Endothelial cell of hepatic sinusoid (primary cell): Measurements from ENCODE around the gene PTPRD.

Source experiments
- in situ Hi-C: cut with HindIII; loops from 2 replicates; pipeline ENCODE4 v1.10.0; 2017; ENCODE audit warnings: low sequenced_read_pairs

PTPRD gene

DNA sequence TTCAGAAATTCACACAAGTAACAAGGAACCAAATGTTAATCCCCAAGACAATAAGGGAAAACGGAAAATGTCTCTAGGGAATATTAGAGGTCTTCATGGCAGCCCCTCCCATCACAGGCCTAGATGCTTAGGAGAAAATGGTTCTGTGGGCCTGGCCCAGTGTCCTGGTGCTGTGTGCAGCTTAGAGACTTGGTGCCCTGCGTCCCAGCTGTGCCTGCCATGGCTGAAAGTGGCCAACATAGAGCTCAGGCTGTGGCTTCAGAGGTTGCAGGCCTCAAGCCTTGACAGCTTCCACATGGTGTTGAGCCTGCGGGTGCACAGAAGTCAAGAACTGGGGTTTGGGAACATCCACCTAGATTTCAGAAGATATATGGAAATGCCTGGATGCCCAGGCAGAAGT, 942.3 kb downstream of the PTPRD start:
- in situ Hi-C loops = no loop called here

DNA sequence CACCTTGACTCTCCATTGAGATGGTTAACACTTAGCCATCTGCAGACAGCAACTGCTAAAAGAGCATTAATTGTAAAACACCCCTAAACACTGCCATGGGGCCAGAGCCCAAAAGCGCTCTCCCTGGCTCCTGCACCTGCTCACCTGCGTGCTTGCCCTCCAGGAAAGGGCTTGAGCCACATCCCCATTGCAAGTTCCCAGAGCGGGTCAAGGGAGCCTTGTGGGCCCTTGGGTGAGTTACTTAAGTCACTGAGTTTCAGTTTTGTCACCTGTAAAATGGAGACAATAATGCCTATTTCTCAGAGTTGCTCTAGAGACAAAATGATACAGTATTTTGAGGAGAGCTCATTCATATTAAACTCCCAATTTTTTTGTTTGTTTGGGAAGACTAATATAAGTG, 967.8 kb downstream of the PTPRD start:
- in situ Hi-C loops = no loop called here

DNA sequence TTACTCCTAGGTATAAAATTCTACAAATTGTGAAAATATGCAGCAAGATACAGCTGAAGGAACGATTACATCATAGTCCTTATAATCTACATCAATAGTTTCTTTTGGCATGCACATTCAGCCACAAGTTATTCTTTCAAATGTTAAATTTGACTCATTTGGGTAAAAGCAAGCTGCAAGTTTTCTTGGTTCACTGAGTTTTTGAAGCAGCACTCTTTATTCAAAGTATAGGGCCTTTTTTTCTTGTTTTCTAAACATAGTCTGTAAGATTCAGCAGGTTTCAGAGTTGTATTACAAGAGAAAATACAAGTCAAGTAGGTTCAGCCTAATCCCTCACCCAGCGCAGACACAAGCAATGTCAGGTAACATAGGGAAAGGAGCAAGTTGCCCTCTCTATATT, 981.5 kb downstream of the PTPRD start:
- in situ Hi-C loops = no loop called here

DNA sequence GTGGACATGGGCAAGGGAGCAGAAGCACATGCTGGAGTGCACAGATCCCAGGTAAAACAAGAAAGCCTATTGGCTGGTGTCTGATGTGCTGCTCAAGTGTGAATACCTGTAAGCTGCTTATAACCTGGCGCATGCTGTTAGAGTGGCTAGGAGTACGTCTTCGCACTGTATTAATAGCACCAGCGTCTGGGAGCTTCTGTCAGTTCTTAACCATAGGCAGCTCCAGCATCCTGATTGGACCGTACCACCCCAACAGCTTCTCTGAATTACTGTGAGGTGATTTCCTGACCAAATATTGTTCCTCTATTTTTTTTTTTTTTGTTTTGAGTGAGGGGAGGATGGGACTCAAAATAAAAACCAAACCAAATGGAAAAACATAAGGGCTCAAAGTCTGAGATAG, 987.6 kb downstream of the PTPRD start:
- in situ Hi-C loops = no loop called here

DNA sequence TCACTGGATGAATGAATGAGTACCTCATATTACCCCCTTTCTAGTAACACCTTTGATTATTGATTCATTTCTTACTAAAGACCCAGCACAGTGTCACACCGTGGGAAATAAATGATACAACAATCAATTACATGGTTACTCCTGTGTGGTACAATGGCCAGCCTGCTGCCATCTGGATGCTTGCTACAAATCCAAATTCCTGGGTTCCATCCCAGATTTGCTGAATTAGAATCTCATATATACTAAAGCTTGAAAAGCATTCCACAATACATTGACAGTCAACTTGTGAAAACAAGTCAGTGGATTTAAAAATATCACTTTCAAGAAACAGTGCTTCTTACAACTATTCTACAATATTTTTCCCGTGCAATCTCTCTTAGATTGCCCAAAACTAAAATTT, 989.3 kb downstream of the PTPRD start:
- in situ Hi-C loops = no loop called here

DNA sequence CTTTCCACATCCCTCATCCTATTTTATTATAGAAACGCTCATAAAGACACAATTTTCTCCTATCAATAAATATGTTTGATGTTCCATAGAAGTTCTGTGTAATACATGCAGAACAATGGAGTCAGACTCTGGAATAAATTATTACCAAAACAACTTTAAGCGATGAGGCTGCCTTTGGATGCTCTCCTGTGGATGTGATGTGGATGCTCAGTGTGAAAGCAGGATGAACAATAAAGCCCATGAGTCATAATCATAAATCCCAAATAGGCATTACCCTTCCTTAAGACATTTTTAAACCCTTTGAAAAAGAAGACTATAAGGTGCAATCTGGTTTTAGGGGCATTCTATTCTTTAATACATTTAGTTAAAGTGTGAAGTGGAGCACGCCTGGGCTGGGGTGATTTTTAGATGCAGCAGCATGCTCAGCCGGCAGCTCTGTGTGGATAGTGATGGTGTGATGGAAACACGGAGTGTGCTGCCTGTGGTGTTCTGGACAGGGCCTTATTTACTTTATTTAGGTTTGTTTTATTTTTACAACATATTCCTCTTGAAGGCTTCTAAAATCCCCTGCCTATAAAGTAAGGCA, 991.4 kb downstream of the PTPRD start:
- in situ Hi-C loops = no loop called here

DNA sequence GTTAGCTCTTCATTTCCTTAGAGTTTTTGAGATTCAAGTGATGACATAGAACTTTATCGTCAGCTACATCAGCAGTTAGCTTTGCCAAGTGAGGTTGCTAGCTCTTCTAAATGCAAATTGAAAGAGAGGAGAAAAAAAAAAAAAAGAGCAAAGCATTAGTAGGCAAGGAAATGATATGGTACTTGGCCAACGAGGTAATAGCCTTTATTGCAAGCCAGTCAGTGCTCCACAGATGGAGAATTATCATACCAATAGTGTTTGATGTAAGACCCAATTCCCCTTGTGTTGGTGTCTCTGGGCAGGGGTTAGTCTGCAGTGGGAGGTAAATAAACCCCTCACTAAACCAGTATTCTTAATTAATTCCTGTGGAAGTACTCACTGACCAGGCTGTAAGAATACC, 992.1 kb downstream of the PTPRD start:
- in situ Hi-C loops = no loop called here

DNA sequence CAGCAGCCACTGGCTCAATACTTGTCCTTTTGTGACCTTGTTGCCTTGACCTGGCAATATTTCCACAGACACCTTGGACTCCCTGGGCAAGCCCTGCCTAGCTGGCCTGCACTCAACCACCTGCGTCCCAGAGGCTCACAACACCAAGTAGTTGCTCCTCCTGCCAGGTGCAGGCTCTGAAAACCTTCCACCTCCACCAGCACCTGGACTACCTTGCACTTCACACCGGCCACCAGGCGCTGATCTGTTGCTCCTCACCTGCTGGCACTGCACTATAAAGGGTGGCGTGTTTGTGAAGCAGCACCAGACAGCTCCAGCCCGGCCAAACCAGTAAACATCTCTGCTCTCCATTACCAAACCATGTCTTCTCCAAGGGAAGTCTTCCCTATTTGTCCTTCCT, 997.7 kb downstream of the PTPRD start:
- in situ Hi-C loops = no loop called here

DNA sequence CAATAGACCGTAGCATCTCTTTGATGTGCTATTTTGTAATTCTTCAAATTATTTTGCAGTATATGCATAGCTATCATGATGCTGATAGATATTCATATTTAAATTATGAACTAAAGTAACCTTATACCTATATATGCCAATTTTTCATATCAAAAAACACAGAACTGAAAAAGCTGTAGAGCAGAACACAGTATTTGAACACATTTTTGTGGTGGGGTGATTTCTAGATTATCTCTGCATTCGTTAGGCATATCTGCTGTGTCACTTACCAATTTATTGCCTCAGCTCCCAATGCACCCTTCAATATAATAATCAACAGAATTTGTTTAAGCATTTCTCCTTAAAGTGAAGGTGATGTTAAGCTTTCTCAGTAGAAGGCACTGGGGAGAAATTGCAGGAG, 998.2 kb downstream of the PTPRD start:
- in situ Hi-C loops = no loop called here

DNA sequence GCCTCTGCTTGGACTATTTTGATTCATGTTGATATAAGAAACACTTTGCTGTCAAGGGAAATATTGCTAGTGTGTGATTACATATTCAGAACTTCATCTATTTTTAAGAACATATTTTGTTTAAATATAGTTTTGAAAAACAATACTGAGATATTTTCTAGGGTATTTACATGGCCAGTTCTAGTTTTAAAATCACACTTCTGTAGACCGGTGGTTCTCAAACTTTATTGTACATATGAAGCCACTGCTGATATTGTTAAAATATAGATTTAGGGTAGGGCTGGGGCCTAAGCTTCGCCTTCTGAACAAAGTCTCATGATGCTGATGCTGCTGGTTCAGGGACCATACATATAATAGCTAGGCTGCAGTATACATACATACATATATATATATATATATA, 1000.0 kb downstream of the PTPRD start:
- in situ Hi-C loops = no loop called here

DNA sequence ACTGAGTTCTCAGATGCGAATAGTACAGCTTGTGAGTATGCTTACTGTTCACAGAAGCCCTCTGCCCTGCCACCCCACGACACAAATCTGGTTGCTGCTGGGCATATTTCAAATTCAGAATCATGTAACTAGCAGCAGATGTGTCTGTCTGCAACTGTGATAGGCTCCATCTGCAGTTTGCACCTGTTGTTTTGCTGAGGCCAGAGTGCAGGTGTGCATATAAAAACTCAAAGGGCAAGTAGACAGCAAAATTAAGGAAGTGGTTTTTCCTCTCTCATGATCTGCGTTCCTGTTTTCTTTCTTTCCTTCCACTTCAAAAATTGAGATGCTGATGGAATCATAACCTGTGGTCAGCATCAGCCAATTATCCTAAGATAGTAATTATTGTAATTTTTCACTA, 1000.5 kb downstream of the PTPRD start:
- in situ Hi-C loops = no loop called here

DNA sequence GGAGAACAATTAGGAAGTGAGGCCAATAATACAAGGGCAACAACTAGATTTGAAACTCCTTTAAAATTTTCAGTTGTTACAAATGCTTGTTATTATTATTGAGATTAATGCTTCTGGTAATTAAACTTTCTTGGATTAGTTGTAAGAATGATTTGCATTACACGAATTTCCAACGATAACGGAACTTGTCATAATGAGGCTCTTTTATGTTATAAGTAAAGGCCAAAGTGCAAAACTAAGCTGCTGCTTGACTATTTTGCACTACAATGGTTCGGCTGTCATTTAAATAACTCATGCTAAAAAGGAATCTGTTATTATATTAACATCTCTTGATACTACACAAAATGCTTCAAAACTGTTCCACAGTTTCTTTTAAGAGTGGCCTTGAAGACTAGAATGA, 1007.1 kb downstream of the PTPRD start:
- in situ Hi-C loops = no loop called here

DNA sequence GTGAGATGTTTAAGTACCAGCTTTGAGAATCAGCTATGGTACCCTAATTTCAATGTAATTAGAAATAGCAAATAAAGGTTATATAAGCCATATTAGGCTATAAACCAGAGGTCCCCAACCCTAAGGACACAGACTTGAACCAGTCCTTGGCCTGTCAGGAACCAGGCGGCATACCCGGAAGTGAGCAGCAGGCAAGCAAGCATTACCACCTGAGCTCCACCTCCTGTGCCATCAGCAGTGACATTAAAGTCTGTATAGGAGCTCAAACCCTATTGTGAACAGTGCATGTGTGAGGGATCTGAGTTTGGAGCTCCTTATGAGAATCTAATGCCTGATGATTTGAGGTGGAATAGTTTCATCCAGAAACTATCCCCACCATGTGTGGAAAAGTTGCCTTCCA, 1009.5 kb downstream of the PTPRD start:
- in situ Hi-C loops = no loop called here

DNA sequence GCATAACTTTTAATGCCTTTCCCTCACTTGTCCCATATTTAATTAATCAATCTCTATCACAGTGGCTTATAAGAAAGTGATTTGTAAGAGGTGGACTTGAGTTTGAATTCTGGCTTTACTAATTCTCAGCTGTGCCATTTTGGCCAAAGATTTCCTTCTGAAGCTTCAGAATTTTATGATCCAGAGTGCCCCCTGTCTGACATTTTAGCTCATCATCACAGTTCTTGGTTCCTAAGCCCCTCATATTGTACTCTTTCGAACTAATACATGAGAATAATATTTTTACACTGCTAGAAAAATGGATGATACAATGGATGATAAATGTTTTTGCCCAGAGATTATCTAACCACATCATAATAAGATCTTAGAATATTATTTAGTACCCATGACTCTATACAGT, 1014.1 kb downstream of the PTPRD start:
- in situ Hi-C loops = no loop called here

DNA sequence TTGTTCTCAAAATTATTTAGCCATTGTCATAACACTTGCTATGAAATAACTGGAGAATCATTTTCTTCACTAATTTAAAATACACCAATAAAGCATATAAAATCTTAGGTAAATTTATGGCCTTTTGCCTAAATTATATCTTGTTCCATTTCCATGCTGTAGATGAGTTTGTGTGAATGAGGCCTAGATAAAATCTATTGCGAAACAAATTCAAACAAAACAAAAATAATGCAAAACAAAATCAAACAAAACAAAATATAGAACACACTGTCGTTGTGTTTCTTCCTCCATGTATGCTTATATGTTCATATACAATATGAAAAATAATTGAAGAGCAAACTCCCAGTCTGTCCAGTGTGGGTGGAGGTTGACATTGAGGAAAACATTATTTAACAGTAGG, 1020.7 kb downstream of the PTPRD start:
- in situ Hi-C loops = no loop called here

DNA sequence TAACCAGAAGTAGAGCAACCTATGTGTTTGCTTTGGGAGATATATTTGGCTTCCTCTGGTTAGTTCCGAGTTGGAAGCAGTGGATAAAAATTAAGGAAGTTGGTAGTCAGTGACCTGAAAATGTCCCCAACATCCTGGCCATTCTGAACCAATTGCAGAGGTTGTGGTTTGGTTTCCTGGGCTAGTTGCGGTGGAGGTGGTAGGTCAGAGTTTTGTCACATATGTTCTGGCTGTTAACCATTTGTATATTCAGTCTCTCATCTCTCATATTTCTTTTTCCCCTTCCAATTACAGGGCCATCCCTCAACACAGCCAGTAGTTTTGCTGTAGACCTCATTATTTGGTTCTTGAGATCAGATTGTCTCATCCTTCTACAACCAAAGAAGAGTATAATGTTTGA, 1026.9 kb downstream of the PTPRD start:
- in situ Hi-C loops = no loop called here

DNA sequence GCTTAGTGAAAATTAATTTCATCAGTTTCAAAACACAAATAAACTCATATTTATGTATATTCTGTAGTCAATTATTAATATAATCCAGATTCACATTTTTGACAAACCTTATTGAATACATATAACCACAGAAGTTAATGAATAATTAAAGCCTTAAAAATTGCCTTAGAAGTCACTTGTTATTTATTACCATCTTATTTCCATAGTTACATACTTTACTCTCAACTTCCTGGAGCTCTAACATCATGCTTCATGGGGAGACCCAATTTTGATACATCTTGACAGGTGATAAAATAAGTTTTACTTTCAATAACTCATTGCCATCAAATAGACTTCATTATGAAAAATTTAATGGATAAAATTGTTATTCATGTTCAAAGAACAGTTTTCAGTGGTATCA, 1038.7 kb downstream of the PTPRD start:
- in situ Hi-C loops = no loop called here

DNA sequence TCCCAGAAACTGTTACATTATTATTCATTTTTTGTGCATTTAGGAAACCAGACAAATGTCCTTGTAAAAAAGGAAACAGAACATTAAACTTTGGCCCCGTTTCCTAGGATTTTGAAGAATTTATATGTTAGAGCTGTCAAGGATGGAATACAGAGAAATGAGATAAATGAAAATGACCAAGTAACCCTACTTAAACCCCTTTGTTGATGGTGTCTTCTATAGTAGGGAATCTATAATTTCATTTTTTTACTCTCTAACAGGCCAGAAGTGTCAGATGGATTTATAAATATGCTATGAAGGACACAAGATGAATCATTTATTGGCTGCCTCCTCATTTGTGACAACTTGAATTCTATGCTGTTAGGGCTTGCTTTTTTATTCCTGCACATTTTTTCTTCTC, 1047.1 kb downstream of the PTPRD start:
- in situ Hi-C loops = no loop called here

DNA sequence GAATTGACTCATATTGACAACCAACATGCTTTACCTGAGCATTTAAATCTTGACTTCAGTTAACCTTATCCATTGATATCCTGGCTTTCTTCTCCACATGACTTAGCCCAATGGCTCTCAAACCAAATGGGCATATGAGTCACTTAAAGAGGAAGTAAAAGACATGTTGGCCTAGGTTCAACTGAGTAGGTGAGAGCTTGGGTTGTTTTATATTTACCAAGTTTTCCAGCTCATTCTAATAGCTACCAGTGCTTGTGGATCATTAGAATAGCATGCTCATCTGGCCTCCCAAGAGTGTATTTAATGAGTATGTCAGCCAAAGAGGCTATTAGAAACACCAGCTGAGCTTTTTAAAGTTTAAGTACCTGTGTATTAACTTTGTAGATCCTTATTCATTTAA, 1049.0 kb downstream of the PTPRD start:
- in situ Hi-C loops = no loop called here

DNA sequence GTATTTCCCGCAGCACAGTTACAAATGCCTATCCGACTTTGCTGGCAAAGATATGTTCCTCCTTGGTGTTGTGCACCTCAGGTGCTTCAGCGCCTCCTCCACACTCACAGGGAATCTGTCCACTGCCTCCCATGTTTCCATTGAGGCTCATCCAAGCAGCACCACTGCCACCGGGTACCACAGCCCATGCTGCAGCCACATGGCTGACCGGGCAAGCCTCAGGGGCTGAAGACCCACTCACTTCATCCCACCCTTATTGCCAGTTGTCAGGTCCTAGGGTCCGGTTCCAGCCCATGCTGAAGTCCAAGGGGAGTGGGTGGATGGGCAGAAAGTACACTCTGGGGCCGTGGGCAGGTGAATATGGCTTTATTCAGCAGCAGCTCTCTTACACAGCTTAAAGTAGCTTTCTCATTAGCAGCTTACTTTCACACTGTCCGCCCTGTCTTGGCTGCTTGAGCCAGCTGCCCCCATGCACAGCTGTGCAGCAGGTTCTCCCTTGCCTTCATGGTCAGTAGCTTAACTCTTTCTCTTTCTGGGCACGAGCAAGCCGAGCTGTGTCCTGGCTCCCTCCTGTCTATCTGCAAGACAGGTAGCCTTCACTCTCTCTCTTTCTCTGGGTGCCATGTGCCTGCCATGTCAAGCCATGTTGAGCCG, 1052.3 kb downstream of the PTPRD start:
- in situ Hi-C loops = no loop called here

DNA sequence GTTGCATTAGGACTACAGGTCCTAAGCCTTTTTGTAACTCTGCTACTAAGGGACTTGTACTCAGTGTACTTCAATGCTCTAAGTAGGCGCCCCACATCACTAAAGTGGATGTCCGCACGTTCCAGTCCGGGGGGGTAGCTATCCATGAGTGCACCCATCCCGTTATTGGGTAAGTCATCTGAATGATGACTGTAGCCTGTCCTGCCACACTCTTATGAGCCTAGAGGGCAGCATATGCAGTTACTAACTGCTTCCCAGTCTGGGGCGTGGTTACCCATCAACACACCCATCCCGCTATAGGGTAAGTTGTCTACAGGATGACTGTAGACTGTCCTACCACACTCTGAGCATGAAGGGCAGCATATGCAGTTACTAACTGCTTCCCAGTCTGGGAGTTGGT, 1053.9 kb downstream of the PTPRD start:
- in situ Hi-C loops = no loop called here

DNA sequence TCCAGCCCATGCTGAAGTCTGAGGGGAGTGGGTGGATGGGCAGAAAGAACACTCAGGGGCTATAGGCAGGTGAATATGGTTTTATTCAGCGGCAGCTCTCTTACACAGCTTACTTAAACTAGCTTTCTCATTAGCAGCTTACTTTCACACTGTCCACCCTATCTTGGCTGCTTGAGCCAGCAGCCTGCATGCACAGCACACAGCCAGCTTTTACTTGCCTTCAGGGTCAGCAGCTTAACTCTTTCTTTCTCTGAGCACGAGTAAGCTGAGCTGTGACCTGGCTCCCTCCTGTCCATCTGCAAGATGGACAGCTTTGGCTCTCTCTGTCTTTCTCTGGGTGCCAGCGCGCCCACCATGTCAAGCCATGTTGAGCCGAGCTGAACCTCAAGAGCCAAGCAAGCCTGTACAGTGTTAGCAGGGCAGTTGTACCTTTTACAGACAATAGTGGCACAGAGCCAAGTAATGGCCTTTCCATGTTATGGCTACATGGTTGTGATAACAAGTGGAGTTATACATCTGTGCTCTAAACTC, 1054.9 kb downstream of the PTPRD start:
- in situ Hi-C loops = no loop called here
